ENCODE measurements around the gene NUBP2.

The NUBP2 gene, protein sequence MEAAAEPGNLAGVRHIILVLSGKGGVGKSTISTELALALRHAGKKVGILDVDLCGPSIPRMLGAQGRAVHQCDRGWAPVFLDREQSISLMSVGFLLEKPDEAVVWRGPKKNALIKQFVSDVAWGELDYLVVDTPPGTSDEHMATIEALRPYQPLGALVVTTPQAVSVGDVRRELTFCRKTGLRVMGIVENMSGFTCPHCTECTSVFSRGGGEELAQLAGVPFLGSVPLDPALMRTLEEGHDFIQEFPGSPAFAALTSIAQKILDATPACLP

DNA sequence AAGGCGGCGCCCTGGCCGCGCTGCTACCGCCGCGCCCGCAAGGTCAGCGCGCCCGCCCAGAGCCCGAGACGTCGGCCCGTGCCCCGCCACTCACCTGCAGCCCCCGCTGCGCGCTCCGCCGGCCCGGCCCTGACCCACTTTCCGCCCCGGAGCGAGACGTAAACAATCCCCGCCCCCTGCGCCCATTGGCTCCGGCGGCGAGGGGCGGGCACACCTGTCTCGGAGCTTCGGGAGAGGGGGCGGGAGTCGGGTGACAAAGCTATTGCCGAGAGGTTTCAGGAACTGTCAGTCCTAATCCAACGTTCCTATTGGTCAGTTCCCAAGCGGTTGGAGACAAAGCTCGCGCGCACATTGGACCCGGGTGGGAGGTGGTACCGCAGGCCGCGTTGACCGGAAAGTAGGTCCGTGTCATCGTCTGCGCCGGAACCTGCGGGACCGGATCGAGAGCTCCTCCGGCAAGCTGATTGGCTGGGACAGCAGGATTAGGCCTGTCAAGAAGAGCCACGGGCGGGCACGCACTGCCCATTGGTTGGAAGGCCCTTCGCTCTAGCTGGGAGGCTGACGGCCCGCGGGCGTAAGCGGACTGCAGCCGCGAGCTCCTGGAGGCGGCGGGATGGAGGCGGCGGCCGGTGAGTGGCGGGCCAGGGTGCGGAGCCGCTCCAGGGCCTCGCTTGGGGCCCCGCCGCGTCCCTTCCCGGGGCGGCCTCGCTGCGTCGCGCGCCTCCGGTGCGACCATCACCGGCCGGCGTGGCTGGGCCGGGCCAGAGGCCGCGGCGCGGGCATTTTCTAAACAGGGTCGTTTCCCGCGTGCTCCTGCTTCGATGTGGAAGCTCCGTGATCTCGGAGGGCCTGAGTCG, at the start of gene NUBP2, which contains the start of gene SPSB3:
Gene NUBP2 (plus strand): TSS at position 553 of the 857 bp plus-strand sequence. CDS start 61 bp downstream, at position 614.
Gene SPSB3 (minus strand): TSS at position 164 of the 857 bp plus-strand sequence. CDS start 1,088 bp downstream, outside the sequence.
- peak; percentile 94 for DNase-seq

DNA sequence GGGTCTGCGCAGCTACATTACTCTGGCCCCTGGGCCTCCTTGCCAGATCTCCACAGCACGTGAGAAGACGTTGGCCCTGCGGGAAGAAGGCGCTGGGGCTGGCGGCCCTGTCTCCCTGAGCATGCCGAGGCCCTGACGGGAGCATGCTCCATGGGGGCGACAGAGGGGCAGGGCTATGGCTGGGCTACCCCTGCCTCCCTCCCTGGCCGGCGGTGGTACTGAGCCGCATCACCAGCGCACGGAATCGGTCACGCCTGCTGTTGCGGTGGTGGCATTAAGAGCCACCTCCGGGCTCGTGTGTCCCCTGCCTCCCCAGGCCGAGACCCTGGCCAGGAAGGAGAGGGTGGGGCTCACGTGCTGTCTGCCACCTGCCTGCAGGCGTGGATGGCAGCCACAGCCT, 48.6 kb upstream of the NUBP2 start:
- no peak for DNase-seq

DNA sequence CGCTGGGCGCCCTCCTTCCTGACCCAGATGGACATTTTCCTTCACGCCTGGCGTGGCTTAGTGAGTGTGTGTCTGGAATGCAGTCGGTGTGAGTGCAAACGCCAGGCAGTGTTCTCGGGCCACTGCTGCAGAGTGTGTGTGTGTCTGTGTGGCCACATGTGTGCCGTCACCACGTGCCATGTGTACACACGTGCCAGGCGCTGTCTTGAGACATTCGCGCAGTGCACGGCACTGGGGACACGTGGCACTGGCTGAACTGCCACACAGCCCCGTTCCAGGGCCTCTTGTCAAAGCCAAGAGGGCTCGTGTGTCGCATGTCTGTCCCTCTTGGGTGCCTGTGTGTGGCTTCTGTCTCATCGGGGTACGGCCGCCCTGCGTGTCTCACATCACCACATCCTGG, 47.9 kb upstream of the NUBP2 start:
- DNase-seq, result no peak

DNA sequence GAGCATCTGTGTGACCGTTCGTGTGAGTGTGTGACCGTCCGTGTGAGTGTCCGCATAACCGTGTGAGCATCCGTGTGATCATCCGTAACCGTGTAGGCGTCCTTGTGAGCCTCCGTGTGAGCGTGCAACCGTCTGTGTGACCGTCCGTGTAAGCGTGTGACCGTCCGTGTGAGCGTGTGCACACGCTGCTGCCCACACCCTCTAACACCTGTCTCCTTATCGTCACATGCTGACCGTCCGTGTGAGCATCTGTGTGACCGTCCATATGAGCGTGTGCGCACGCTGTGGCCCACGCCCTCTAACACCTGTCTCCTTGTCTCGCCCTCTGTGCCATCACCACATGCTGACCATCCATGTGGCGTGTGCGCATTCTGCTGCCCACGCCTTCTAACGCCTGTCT, 42.5 kb upstream of the NUBP2 start:
- DNase-seq, result no peak

DNA sequence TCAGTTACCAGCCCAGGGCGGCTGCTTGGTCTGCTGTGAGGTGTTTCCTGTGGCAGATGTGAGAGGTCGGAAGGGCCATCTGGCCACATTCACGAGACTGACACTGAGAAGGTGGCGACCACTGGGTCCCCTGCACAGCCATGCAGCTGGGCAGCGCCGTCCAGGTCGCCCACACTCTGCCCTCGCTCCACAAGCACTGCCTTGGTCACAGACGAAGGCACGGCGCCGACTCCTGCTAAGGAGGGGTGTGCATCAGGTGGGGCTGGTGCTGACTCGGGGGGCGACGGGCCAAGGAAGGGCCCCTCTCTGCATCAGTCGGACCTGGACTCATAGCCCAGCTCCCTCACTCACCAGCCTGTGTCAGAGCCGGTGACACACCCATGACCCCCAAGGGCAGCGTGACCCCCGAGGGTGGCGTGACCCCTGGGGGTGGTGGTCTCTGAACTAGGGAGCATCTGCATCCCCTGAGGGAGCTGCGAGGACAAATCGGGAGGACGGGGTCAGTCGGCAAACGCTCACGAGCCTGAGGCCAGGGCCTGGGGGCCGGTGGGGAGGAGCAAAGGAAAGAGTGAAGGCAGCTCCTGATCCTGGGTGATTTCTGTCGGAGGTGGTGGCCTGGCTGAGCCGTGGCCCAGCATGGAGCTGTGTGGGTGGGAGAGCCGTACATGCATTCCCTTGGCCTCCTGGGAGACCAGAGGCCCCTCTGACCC, 41.8 kb upstream of the NUBP2 start:
- no peak for DNase-seq

DNA sequence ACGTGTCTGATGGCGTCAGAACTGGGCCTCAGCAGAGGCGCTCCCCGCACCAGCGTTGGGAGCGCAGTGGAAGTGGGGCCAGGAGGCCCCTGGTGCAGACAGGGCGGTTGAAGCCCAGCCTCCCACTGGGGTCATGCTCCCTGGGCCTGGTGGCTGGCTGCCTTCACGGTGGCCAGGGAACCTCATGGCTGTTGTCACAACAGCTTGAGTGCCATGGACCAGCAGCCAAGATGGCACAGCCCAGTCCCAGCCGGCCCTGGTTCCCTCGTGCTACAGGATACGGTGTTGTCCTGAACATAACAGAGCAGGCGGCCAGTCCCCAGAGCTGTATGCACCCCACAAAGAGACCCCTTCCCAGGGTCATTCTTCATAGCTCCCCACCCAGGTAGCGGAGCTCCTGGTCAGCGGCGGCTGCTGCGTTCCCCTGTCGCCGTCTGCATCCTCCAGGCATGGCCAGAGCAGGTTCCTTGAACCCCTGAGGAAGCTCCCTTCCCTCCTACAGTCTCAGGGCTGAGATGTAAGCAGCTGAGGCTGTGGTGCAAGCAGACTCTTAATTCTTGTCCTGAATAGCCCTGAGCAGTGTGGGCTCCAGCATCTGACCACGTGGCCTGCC, 41.1 kb upstream of the NUBP2 start:
- no peak for DNase-seq

DNA sequence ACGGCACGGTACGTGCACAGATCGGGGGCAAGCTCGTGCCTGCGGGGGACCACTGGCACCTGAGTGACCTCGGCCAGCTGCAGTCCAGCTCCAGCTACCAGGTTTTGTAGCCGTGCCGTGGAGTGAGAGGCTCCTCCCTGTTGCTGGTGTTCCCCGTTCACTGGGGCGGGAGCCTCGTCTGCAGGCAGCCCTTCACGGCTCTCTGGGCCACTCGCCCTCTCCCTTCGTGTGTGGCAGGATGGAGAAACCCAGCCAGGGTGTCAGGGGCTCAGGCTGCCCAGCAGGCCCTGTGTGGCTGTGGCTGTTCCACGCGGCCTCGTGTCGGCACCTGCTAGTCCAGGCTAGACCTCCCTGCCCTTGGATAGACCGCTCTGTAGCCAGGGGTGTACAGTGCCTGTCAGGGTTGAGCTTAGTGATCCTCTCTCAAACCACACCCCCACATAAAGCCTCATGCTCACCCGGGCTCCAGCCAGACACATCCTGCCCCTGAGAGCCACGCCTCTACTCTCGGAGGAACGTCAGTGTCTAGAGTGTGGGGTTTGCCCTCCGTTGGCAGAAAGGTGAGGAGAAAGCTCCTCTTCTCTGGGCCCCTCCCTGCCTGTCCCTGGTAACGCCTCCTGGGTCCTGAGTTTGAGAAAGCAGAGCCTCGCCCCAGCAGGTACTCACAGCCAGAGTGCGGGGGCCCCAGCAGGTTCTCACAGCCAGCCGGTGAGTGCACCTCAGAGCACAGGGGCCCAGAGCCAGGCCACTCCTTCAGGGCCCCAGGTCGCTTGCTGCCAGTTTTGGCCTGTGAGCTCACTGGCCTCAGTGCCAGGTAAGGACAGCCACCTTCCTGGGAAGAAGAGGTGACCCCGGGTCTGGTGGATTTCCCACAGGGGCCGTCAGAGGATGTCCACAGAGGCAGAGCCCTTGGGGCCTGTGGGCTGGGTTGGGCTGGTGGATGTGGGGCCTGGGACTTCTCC, 39.1 kb upstream of the NUBP2 start:
- DNase-seq, result no peak

DNA sequence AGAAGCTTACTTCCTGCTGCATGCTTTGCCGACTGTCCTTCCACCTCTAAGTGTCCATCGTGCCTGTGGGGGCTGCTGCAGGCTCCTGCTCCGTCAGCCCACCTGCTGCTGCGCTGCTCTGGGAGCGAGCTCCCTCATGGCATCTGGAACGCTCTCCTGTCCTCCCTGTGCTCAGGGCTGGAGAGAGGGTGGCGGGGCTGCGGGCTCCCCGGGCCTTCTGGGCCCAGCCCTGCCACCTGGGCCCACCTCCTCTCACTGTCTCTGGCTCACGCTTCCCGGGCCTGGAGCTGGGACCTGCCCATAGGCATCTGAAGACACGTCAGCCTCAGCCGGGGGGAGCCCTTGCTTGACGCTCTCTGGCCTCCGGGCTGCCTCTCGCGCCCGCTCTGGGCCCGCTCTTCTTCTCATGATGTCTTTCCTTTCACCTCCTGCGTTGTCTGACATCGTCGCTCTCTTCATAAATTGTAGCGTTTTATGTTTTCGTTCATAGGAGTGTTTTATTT, 38.4 kb upstream of the NUBP2 start:
- no peak for DNase-seq

DNA sequence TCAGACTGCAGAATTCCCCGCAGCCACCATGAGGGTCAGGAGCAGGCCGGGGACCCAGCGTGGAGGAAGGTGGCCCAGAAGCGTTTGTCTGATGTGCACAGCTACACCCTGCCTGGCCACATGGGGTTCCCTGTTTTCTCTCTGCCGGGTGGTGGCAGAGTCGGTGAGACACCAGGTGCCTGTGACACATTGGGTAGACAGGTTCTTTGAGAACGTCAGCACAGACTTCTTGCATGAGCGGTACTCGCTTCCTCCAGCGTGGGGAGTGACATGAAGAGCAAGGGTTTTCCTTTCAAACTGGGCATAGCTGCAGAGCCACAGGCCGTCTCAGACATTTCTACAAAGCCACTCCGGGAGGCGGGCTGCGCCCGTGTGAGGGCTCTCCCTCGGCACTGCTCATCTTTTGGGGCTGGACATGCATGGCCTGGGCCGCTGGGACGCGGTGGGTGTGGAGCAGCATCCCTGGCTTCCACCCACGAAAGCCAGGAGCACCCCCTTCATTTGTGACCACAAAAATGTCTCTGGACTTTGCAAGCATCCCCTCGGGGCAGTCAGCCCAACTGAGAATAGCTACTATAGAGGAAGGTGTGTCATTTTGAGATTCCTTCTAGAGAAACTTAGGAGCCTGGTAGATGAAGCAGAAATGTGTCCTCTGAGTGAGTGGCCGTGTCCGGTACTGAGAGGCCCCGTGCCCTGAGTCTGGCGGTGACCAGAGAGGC, 37.4 kb upstream of the NUBP2 start:
- DNase-seq, result no peak

DNA sequence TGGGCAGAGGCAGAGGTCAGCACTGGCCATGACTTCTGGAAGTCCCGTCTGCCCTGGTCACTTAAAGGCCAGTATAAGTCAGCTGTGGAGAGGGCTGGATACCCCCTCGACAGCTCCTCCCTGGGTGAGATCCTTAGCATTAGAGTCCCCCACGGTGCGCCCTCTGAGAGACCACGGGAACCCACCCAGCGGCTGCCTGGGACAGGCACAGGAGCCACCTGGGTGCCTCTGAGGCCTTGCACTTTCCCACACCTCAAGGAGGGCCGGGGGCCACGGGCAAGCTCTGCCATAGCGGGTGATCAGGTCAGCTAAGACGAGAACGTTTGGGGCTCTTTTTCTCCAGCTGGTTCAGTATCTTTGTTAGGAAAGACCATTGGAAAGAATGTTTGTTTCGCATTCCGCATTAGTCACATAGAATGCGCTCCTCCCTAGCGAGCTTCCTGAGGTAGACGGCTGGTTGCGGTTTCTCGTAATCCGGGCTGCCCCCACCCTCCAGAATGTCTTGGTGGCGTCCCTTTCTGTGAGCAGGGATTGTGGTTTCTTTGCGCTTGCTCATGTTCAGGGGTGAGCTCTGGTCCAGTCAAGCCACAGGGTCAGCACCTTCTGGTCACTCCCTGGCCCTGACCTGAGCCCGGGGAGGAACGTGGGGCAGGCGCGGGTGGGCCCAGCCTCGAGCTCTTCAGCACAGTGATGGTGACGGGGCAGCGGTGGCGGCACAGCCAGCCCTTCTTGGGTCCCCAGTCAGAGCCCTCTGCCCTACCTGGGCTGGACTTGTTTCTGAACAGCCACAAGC, 36.7 kb upstream of the NUBP2 start:
- DNase-seq, result no peak

DNA sequence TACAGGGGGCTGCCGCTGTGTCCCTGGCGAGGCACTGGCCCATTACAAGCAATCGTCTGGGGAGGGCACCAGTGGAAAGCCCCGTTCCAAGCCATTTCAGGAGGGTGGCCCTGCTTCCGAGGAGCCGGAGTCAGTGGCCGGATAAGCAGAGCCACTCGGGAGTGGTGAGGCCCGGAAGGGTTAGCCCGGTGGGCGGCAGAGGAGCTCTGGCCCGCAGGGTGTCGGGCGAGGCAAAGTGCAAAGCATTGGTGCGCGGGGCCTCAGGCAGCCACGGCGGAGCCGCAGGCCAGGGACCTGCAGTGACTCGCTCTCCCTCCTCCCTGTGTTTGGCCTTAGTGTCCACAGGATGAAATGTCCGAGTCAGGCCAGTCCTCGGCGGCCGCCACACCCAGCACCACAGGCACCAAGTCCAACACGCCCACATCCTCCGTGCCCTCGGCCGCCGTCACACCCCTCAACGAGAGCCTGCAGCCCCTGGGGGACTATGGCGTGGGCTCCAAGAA, 36.0 kb upstream of the NUBP2 start:
- DNase-seq, result no peak

DNA sequence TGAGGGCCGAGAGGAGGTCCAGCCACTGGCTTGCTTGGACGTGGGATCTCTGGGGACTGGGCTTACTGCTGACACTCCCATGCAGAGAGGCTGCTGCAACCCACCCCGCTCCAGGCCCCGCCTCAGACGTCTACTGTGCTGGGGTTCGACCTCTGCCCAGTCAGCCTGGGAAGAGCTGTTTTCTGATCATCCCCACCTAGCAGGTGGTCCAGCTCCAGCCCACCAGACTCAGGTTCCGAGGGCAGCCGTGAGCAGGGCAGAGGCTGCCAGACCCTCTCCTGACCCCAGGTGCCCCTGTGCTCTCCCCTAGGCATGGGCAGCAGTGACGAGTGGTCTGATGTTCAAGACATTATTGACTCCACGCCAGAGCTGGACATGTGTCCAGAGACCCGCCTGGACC, 34.8 kb upstream of the NUBP2 start:
- DNase-seq, result no peak

DNA sequence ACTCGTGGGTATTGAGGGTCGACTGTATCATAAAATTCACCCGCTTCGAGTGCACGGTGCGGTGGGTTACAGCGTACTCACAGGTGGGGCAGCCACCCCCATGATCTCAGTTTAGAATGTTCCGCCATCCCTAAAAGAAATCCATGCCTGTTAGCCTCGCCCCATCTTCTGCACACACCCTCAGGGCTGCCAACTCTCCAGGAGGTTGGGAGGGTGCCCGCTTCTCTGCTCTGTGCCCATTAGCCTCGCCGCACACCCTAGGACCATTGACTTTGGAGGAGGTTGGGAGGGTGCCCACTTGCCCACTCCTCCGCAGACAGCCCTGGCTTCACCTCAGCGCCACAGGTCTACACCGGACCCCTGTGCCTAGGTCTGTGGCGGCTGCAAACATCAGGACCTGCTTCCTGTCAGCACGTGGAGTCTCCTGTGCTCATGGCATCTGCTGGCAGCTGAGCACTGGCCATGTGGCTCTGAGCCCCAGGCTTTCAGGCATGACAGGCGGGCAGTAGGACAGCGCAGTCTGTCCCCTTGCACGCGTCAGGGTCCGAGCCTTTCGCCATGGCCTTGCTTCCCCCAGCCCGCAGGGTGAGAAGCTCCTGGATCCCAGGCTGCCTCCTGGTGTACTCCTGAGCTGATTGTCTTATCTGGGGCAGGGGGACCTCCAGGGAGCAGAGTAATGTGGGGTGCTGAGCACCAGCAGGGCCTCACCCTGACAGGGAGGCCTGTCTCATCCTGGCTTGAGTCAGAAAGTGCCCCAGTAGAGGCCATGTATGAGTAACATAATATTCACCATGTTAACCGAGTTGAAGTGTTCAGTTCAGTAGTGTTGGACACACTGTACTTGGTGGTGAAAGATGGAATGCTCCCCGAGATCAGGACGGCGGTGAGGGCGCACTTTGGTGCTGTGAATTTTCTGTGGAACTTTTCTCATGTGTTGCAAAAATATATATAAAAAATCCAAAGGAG, 33.3 kb upstream of the NUBP2 start:
- no peak for DNase-seq

DNA sequence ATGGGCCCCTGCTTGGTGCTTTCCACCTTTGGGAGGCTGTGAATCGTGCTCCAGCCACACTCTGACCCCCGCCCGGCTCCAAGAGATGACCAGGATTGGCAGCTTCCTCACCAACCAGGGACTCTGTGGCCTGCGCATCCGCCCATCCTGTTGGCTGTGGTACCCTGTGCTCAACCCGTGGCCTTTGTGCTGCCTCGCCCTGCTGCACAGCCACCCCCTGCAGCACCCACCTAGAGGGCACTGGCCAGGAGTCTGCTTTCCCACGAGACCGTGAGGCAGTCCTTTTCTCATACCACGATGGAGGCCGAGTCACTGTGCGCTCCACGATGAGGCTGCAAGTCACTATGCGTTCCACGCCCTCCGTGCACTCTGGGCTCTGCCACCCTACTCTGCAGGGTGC, 30.8 kb upstream of the NUBP2 start:
- no peak for DNase-seq

DNA sequence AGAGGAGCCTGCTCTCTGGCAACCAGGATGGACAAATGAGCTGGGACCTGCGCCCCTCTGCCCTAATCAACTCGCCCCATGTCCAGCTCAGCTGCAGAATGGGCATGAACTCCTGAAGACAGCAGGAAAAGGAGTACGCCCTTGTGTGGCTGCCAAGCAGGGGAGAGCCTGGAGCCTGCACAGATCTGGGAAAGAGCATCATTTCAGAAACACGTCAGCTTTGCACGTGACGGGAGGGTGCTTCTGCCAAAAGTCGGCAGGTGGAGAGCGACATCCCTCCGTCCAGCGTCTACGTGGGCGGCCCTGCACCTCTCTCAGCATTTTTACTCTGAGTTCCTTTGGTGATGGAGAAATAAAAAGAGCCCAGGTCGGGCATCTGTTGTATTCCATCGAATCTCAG, 29.9 kb upstream of the NUBP2 start:
- no peak for DNase-seq

DNA sequence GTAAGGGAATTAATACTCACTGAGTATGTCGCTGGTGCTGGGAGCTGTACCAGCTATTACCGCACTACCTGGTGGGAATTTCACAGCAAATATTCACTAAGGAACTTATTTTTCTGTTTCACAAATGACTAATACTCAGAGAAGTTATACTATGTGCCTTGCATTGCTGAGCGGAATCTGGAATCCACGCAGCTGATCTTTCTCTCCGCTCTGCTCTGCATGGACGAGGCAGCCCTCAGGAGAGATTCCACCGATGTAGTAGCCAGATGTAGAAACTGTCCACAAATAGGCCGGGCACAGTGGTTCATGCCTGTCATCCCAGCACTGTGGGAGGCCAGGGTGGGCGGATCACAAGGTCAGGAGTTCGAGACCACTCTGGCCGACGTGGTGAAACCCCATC, 28.6 kb upstream of the NUBP2 start:
- no peak for DNase-seq

DNA sequence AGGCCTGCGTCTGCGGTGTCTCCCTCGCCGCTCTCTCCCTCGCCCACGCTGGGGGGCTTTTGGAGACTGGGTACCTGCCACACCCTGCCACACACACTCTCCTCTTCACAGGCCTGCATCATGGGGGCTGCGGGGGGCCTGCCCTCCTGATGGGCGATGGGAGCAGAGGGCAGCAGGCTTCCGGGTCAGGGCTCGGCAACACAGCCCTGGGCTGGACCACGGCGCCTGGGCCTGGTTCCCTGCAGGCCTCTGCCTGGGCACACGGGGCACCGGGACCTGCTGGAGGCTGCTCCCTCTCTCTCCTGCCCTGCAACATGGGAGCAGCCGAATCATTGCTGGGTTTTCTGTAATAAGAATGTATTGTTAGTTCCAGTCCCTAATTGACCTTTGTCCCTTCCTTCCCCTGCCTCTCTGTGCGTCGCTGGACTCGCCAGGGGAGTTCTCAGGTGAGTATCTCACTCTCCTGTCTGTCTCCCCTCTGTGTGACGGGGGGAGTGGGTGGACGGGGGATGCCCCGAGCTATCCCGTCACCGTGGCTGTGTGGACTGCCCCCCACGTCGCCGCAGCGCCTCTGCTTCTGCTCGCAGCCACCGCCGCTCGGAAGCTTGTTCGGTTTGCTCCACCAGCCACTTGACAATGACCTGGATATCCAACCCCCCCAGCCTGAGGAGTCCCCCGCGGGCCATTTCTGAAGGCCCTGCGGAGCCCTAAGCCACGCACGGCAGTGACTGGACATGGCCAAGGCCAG, 24.9 kb upstream of the NUBP2 start:
- no peak for DNase-seq

DNA sequence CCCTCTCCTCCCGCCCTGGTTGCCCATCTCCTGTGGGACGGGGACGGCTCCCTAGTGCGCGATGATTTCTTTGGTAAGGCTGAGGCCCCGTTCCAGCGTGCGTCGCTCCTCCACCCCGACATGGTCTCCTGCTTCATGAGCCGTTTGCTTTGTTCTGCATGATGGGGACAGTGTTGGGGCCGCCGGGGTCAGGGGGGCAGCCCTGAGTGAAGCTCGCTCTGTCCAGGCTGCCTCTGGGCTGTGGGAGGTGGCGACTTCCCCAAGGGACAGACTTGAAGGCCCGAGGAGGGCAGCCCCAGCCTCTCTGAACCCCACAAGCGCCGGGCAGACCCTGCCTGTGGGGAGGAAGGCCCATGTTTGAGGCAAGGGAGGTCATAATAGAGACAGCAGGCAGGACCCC, 23.8 kb upstream of the NUBP2 start:
- DNase-seq, result no peak
